Neural progenitor cell (in vitro differentiated cells): ENCODE results near the gene THNSL1.

Experiments used
- EZH2 ChIP-seq: fragments of 200-600 bp; sonication (generic); IDR thresholded peaks from 2 replicates; pipeline ENCODE4 v1.6.1; 2017; ENCODE audit warnings: antibody characterized with exemption, mild to moderate bottlenecking, moderate library complexity
- EZH2phosphoT487 ChIP-seq: fragments of 200-600 bp; sonication (generic); IDR thresholded peaks from 2 replicates; pipeline ENCODE4 v1.6.1; 2017; ENCODE audit warnings: antibody characterized with exemption
- TF ChIP-seq, protein P1 (sequence below): fragments of 200-600 bp; sonication (generic); IDR thresholded peaks from 2 replicates; pipeline ENCODE4 v1.5.1; 2017; ENCODE audit warnings: antibody characterized with exemption, mild to moderate bottlenecking

DNA sequence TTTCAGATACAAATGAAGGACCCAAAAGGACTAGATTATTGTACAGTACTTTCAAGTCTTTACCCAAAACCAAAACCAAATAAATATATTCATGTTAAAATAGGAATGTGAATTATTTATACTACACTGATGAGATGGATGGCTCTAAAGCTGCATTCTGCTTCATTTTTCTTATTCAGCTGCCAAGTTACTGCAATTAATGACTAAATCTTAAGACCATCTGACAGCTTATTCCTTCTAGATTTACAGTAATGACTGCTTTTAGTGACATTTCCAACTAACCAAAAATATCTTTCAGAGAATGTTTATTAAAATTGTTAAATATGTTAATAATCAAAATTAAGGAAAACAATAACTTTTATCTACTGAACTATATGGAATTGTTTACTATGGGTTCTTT is 21.3 kb upstream of the THNSL1 start:
- TF ChIP-seq EZH2 (no peak), EZH2phosphoT487 (no peak)
- TF ChIP-seq, protein P1, sequence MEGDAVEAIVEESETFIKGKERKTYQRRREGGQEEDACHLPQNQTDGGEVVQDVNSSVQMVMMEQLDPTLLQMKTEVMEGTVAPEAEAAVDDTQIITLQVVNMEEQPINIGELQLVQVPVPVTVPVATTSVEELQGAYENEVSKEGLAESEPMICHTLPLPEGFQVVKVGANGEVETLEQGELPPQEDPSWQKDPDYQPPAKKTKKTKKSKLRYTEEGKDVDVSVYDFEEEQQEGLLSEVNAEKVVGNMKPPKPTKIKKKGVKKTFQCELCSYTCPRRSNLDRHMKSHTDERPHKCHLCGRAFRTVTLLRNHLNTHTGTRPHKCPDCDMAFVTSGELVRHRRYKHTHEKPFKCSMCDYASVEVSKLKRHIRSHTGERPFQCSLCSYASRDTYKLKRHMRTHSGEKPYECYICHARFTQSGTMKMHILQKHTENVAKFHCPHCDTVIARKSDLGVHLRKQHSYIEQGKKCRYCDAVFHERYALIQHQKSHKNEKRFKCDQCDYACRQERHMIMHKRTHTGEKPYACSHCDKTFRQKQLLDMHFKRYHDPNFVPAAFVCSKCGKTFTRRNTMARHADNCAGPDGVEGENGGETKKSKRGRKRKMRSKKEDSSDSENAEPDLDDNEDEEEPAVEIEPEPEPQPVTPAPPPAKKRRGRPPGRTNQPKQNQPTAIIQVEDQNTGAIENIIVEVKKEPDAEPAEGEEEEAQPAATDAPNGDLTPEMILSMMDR: no peak
